H1 (cell line): ENCODE measurements around the gene ERI3. TPM values are rescaled to one million over a fixed set of nuclear protein-coding genes. Genes with fewer than 3 reads are reported as not detected.

ENCODE experiments used
- CREB1 ChIP-seq: IDR thresholded peaks from 2 replicates; pipeline ENCODE4 v1.6.1; 2012; ENCODE audit warnings: inconsistent platforms
- CTBP2 ChIP-seq: IDR thresholded peaks from 2 replicates; pipeline ENCODE4 v1.7.0; 2011; ENCODE audit warnings: borderline replicate concordance, mild to moderate bottlenecking, moderate library complexity, mixed read lengths, low read length; ENCODE audit not compliant: insufficient read depth, insufficient read length
- GABPA ChIP-seq: IDR thresholded peaks from 2 replicates; pipeline ENCODE4 v1.6.1; 2011; ENCODE audit warnings: mild to moderate bottlenecking, low read length, moderate library complexity, borderline replicate concordance; ENCODE audit not compliant: insufficient read depth
- KDM1A ChIP-seq: fragments of 200-600, 300-600 bp; sonication (generic); IDR thresholded peaks from 2 replicates; pipeline ENCODE4 v1.7.1; 2016; ENCODE audit warnings: mild to moderate bottlenecking, low read length, borderline replicate concordance
- SRF ChIP-seq: IDR thresholded peaks from 2 replicates; pipeline ENCODE4 v1.6.1; 2011; ENCODE audit warnings: mild to moderate bottlenecking, low read depth, low read length, moderate library complexity
- polyA plus RNA-seq, 7 experiments: library from polyadenylated mRNA; depleted of rRNA in 3 of 7; stranded (reverse) in 5 of 7; unstranded in 2 of 7; fragments of >200 nt in 5 of 7; fragments of 200-250 nt in 2 of 7; gene quantifications; 1 replicate in 5 of 7; 2 replicates in 1 of 7; 4 replicates in 1 of 7; pipeline versions ENCODE4 v1.2.1 to v1.2.3, GENCODE V29; 2011 to 2013; ENCODE audit warnings: missing spikeins in 2 of 7, mixed read lengths in 2 of 7
- total RNA-seq: library from RNA; stranded (reverse); fragmentation: NEBNext Ultra II Directional; extraction: Animal tissue kit (Norgen Biotek cat#: 25700); gene quantifications from 2 replicates; pipeline ENCODE4 v1.2.1, GENCODE V29; 2021
- TF ChIP-seq, protein P1 (sequence below): IDR thresholded peaks from 2 replicates; pipeline ENCODE4 v1.6.1; 2011; ENCODE audit warnings: low read depth, mild to moderate bottlenecking, low read length; ENCODE audit not compliant: insufficient read depth

The ERI3 gene
- total and polyA plus RNA-seq, 2 of the 8 experiments (the other 6 are each of a cell fraction or from before 2014, with no cell fraction given), result 81.1 to 199 TPM

DNA sequence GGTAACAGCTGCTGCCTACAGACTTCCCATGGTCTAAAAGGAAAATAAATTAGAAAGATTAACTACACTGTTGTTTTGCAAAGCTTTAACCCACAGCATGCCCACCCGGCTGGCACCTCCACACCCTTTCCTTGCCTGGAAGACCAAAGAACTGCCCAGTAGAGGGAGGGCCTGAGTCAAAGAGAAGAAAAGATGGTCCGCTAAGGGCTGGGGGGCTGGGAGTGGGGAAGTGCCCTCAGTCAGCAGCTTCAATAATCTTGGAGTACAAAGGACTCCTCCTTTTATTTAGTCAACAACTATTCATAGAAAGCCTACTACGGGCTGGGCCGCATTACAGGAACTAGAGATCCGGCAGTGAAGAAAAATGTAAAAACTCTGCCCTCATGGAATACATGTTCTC lies 40.6 kb downstream of the ERI3 start (continued):
- TF ChIP-seq SRF, result no peak
- no peak for TF ChIP-seq CTBP2
- TF ChIP-seq CREB1, result 0 out of 2 replicates have a peak, but pooled peaks have one; percentile 2
- no peak for TF ChIP-seq KDM1A
- TF ChIP-seq, protein P1, sequence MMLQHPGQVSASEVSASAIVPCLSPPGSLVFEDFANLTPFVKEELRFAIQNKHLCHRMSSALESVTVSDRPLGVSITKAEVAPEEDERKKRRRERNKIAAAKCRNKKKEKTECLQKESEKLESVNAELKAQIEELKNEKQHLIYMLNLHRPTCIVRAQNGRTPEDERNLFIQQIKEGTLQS, result no peak
- TF ChIP-seq GABPA, result no peak
- TF ChIP-seq, all 59 proteins: peak for 4
